SK-N-SH treated with all-trans-retinoic acid at 6 μM for 48 hours (cell line): Measurements from ENCODE around the gene ABLIM1.

Experiments used
- ATAC-seq: fragments of 200-7000 bp; cut with Tn5 transposase; 3 replicates; pipeline ENCODE4 v1.9.1; 2020; ENCODE audit warnings: mild to moderate bottlenecking, moderate library complexity
- ARNTL ChIP-seq: fragments of 450-650 bp; formaldehyde crosslinking; IDR thresholded peaks from 2 replicates; pipeline ENCODE4 v1.5.0; 2020; ENCODE audit warnings: low read depth, mild to moderate bottlenecking, moderate library complexity, borderline replicate concordance
- BACH2 ChIP-seq: fragments of 250-450 bp; sonication (Bioruptor Pico); IDR thresholded peaks from 2 replicates; pipeline ENCODE4 v1.9.0; 2021; ENCODE audit warnings: mild to moderate bottlenecking, borderline replicate concordance
- CSDC2 ChIP-seq: fragments of 250-450 bp; sonication (Bioruptor Pico); IDR thresholded peaks from 2 replicates; pipeline ENCODE4 v1.5.0; 2020; ENCODE audit warnings: mild to moderate bottlenecking, moderate library complexity
- ESRRG ChIP-seq: fragments of 250-450 bp; sonication (Bioruptor Pico); IDR thresholded peaks from 2 replicates; pipeline ENCODE4 v1.6.1; 2021; ENCODE audit warnings: mild to moderate bottlenecking
- GLIS3 ChIP-seq: fragments of 250-450 bp; sonication (Bioruptor Pico); IDR thresholded peaks from 2 replicates; pipeline ENCODE4 v1.5.0; 2020; ENCODE audit warnings: mild to moderate bottlenecking, moderate library complexity
- ISL1 ChIP-seq: fragments of 250-450 bp; sonication (Bioruptor Pico); IDR thresholded peaks from 2 replicates; pipeline ENCODE4 v2.1.2; 2022; ENCODE audit warnings: mild to moderate bottlenecking, moderate library complexity
- OSR1 ChIP-seq: fragments of 250-450 bp; sonication (Bioruptor Pico); IDR thresholded peaks from 2 replicates; pipeline ENCODE4 v1.8.0; 2022; ENCODE audit warnings: moderate library complexity, mild to moderate bottlenecking, inconsistent platforms
- RARB ChIP-seq: fragments of 250-450 bp; sonication (Bioruptor Pico); IDR thresholded peaks from 2 replicates; pipeline ENCODE4 v1.8.0; 2021; ENCODE audit warnings: mild to moderate bottlenecking, moderate library complexity
- SNAI2 ChIP-seq: fragments of 250-450 bp; sonication (Bioruptor Pico); IDR thresholded peaks from 2 replicates; pipeline ENCODE4 v1.5.0; 2020; ENCODE audit warnings: mild to moderate bottlenecking, moderate library complexity
- TCF4 ChIP-seq: fragments of 250-450 bp; sonication (Bioruptor Pico); IDR thresholded peaks from 2 replicates; pipeline ENCODE4 v1.8.0; 2021; ENCODE audit warnings: mild to moderate bottlenecking, moderate library complexity, borderline replicate concordance
- TOX ChIP-seq: fragments of 250-450 bp; sonication (Bioruptor Pico); IDR thresholded peaks from 2 replicates; pipeline ENCODE4 v1.8.0; 2021; ENCODE audit warnings: mild to moderate bottlenecking, moderate library complexity, borderline replicate concordance
- ZFP3 ChIP-seq: fragments of 250-450 bp; sonication (Bioruptor Pico); IDR thresholded peaks from 2 replicates; pipeline ENCODE4 v1.5.0; 2020; ENCODE audit warnings: mild to moderate bottlenecking, moderate library complexity
- ZFP30 ChIP-seq: fragments of 450-650 bp; formaldehyde crosslinking; IDR thresholded peaks from 2 replicates; pipeline ENCODE4 v1.5.0; 2022; ENCODE audit warnings: mild to moderate bottlenecking, moderate library complexity
- ZNF565 ChIP-seq: fragments of 450-650 bp; formaldehyde crosslinking; conservative IDR thresholded peaks from 2 replicates; pipeline ENCODE4 v1.5.0; 2020; ENCODE audit warnings: low read depth, mild to moderate bottlenecking, moderate library complexity
- ZNF70 ChIP-seq: fragments of 450-650 bp; formaldehyde crosslinking; IDR thresholded peaks from 2 replicates; pipeline ENCODE4 v1.5.0; 2020; ENCODE audit warnings: mild to moderate bottlenecking, moderate library complexity
- ZNF8 ChIP-seq: fragments of 450-650 bp; formaldehyde crosslinking; IDR thresholded peaks from 2 replicates; pipeline ENCODE4 v1.5.0; 2020; ENCODE audit warnings: mild to moderate bottlenecking, moderate library complexity
- TF ChIP-seq, protein P1 (sequence below): fragments of 250-450 bp; sonication (Bioruptor Pico); IDR thresholded peaks from 2 replicates; pipeline ENCODE4 v1.8.0; 2020; ENCODE audit warnings: mild to moderate bottlenecking, moderate library complexity, borderline replicate concordance
- TF ChIP-seq, protein P2 (sequence below): fragments of 250-450 bp; sonication (Bioruptor Pico); IDR thresholded peaks from 2 replicates; pipeline ENCODE4 v1.5.1; 2020; ENCODE audit warnings: low read depth, mild to moderate bottlenecking, moderate library complexity
- TF ChIP-seq, protein P3 (sequence below): fragments of 250-450 bp; sonication (Bioruptor Pico); IDR thresholded peaks from 2 replicates; pipeline ENCODE4 v1.5.0; 2020; ENCODE audit warnings: mild to moderate bottlenecking, moderate library complexity
- TF ChIP-seq, protein P4 (sequence below): fragments of 250-450 bp; sonication (Bioruptor Pico); IDR thresholded peaks from 2 replicates; pipeline ENCODE4 v1.5.1; 2021; ENCODE audit warnings: mild to moderate bottlenecking, moderate library complexity

ABLIM1 gene

DNA sequence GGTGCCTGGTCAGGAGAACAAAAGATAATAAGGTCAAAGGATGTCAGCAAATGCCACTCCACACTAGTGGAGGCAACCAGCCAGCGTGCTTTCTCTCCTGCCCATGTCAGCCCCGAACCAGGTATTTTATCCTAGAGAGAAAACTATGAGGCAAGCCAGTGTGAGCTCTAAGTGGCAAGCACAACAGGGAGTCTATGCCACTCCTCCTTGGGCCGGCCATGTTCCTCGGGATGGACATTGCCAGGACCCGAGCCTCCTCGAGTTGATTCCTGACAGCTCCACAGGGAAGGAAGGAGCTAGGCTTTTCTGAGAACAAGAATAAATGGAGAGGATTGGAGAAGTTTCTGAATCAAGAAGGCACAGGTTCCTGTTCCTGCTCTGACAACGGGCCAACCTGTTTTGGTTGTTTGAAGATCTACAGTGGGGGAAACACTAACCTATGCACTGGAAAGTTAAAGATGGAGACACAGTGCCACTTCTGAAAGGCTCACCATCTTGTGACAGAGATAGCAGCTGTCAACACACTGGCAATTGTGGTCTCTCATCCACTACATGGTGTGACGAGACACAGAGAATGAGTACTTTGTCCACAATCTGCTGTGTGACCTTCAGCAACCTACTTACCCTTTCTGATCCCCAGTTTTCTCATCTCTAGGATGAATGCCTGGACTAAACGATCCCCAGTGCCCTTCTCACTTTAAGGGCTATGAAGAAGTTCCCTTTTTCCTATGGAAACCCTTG is 28.8 kb downstream of the ABLIM1 start:
- TF ChIP-seq GLIS3 (CRISPR knock-in tag) (no peak), SNAI2 (CRISPR knock-in tag) (no peak), ZFP3 (CRISPR knock-in tag) (no peak), TCF4 (no peak), RARB (CRISPR knock-in tag) (no peak), ZNF565 (CRISPR knock-in tag) (no peak), ARNTL (CRISPR knock-in tag) (no peak), ZFP30 (CRISPR knock-in tag) (no peak), ISL1 (CRISPR knock-in tag) (no peak), BACH2 (CRISPR knock-in tag) (no peak), ESRRG (CRISPR knock-in tag) (no peak), CSDC2 (no peak)
- TF ChIP-seq, protein P1, sequence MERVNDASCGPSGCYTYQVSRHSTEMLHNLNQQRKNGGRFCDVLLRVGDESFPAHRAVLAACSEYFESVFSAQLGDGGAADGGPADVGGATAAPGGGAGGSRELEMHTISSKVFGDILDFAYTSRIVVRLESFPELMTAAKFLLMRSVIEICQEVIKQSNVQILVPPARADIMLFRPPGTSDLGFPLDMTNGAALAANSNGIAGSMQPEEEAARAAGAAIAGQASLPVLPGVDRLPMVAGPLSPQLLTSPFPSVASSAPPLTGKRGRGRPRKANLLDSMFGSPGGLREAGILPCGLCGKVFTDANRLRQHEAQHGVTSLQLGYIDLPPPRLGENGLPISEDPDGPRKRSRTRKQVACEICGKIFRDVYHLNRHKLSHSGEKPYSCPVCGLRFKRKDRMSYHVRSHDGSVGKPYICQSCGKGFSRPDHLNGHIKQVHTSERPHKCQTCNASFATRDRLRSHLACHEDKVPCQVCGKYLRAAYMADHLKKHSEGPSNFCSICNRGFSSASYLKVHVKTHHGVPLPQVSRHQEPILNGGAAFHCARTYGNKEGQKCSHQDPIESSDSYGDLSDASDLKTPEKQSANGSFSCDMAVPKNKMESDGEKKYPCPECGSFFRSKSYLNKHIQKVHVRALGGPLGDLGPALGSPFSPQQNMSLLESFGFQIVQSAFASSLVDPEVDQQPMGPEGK: no peak
- TF ChIP-seq, protein P2, sequence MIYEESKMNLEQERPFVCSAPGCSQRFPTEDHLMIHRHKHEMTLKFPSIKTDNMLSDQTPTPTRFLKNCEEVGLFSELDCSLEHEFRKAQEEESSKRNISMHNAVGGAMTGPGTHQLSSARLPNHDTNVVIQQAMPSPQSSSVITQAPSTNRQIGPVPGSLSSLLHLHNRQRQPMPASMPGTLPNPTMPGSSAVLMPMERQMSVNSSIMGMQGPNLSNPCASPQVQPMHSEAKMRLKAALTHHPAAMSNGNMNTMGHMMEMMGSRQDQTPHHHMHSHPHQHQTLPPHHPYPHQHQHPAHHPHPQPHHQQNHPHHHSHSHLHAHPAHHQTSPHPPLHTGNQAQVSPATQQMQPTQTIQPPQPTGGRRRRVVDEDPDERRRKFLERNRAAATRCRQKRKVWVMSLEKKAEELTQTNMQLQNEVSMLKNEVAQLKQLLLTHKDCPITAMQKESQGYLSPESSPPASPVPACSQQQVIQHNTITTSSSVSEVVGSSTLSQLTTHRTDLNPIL (CRISPR knock-in tag): no peak
- no peak for ATAC-seq

DNA sequence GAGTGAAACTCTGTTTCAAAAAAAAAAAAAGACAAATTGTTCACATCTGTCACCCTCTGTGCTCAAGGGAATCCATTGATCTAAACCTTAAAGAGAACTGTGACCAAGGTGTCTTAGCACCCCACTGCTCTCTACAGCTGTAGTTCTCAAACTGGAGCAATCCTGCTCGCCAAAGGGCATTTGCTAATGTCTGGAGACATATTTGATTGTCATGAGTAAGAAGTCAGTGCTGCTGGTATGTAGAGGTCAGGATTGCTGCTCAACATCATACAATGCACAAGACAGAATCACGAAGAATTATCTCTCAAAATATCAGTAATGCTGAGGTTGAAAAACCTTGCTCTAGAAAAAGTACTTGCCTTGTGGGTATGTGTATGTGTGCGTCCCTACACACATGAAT is 30.0 kb downstream of the ABLIM1 start:
- no peak for TF ChIP-seq ZFP30 (CRISPR knock-in tag)
- TF ChIP-seq ISL1 (CRISPR knock-in tag): no peak
- TF ChIP-seq, protein P3, sequence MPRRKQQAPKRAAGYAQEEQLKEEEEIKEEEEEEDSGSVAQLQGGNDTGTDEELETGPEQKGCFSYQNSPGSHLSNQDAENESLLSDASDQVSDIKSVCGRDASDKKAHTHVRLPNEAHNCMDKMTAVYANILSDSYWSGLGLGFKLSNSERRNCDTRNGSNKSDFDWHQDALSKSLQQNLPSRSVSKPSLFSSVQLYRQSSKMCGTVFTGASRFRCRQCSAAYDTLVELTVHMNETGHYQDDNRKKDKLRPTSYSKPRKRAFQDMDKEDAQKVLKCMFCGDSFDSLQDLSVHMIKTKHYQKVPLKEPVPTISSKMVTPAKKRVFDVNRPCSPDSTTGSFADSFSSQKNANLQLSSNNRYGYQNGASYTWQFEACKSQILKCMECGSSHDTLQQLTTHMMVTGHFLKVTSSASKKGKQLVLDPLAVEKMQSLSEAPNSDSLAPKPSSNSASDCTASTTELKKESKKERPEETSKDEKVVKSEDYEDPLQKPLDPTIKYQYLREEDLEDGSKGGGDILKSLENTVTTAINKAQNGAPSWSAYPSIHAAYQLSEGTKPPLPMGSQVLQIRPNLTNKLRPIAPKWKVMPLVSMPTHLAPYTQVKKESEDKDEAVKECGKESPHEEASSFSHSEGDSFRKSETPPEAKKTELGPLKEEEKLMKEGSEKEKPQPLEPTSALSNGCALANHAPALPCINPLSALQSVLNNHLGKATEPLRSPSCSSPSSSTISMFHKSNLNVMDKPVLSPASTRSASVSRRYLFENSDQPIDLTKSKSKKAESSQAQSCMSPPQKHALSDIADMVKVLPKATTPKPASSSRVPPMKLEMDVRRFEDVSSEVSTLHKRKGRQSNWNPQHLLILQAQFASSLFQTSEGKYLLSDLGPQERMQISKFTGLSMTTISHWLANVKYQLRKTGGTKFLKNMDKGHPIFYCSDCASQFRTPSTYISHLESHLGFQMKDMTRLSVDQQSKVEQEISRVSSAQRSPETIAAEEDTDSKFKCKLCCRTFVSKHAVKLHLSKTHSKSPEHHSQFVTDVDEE (CRISPR knock-in tag): no peak
- TF ChIP-seq GLIS3 (CRISPR knock-in tag): no peak
- TF ChIP-seq ZNF70 (CRISPR knock-in tag): no peak
- TF ChIP-seq ESRRG (CRISPR knock-in tag): no peak
- ATAC-seq: no peak

DNA sequence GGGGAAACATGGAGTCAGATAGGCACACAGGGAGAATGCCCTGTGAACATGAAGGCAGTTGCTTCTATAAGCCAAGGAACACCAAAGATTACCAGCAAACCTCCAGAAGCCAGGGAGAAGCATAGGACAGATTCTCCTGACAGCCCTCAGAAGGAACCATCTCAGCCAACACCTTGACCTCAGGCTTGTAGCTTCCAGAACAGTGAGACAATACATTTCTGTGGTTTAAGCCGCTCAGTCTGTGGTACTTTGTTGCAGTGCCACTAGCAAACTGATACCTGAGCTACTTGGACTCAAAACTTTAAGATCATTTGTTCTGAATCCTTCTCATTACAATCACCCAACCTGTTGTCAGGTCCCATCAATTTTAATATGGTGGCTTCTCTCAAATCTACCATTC is 31.2 kb downstream of the ABLIM1 start:
- no peak for ATAC-seq
- TF ChIP-seq, protein P4, sequence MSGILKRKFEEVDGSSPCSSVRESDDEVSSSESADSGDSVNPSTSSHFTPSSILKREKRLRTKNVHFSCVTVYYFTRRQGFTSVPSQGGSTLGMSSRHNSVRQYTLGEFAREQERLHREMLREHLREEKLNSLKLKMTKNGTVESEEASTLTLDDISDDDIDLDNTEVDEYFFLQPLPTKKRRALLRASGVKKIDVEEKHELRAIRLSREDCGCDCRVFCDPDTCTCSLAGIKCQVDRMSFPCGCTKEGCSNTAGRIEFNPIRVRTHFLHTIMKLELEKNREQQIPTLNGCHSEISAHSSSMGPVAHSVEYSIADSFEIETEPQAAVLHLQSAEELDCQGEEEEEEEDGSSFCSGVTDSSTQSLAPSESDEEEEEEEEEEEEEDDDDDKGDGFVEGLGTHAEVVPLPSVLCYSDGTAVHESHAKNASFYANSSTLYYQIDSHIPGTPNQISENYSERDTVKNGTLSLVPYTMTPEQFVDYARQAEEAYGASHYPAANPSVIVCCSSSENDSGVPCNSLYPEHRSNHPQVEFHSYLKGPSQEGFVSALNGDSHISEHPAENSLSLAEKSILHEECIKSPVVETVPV (CRISPR knock-in tag): no peak
- TF ChIP-seq ZNF565 (CRISPR knock-in tag) (no peak), RARB (CRISPR knock-in tag) (no peak), ZNF70 (CRISPR knock-in tag) (no peak), ZNF8 (CRISPR knock-in tag) (no peak), TOX (CRISPR knock-in tag) (no peak), ARNTL (CRISPR knock-in tag) (no peak), ESRRG (CRISPR knock-in tag) (no peak), SNAI2 (CRISPR knock-in tag) (no peak), ZFP30 (CRISPR knock-in tag) (no peak), OSR1 (CRISPR knock-in tag) (no peak), TCF4 (no peak), ZFP3 (CRISPR knock-in tag) (no peak)
- TF ChIP-seq, protein P2 (CRISPR knock-in tag): no peak
- TF ChIP-seq, all 23 proteins: peak for 0
